Cerebellar cortex (tissue), 1 donor: ENCODE results near the gene ERAS.

Experiments used
- DNase-seq: peaks from one replicate; pipeline ENCODE4 v3.0.0-alpha.2; 2015; ENCODE audit warnings: low spot score

Gene ERAS

GRCh38 chrX:48826135-48826875, at the start of gene ERAS:
ERAS (plus strand) TSS chrX:48826513; CDS start chrX:48829124, 2,611 bp downstream.
- no peak for DNase-seq

GRCh38 chrX:48776818-48777439, 49.4 kb upstream of the ERAS start:
- DNase-seq, result no peak

GRCh38 chrX:48779399-48779798, 46.9 kb upstream of the ERAS start:
- DNase-seq, result no peak

GRCh38 chrX:48781705-48782104, 44.6 kb upstream of the ERAS start:
- DNase-seq, result no peak

GRCh38 chrX:48782216-48782615, 44.1 kb upstream of the ERAS start:
- no peak for DNase-seq

GRCh38 chrX:48782795-48783194, 43.5 kb upstream of the ERAS start:
- DNase-seq, result no peak

- no peak for DNase-seq
Observed at GRCh38 chrX:48784726-48785125, 41.6 kb upstream of the ERAS start.

- DNase-seq, result no peak
Observed at GRCh38 chrX:48785186-48785539, 41.1 kb upstream of the ERAS start.

- no peak for DNase-seq
Observed at GRCh38 chrX:48785540-48786214, 40.6 kb upstream of the ERAS start.

GRCh38 chrX:48786341-48786800, 39.9 kb upstream of the ERAS start, which contains the start of gene GATA1:
GATA1 (plus strand) TSS chrX:48786590; CDS start chrX:48791110, 4,520 bp downstream.
- no peak for DNase-seq

GRCh38 chrX:48786825-48787504, 39.3 kb upstream of the ERAS start:
- no peak for DNase-seq

- no peak for DNase-seq
Observed at GRCh38 chrX:48787505-48788443, 38.5 kb upstream of the ERAS start.

GRCh38 chrX:48789366-48790220, 36.7 kb upstream of the ERAS start:
- no peak for DNase-seq

GRCh38 chrX:48790477-48790876, 35.8 kb upstream of the ERAS start:
- no peak for DNase-seq

- DNase-seq, result no peak
Observed at GRCh38 chrX:48791063-48791820, 35.1 kb upstream of the ERAS start.

GRCh38 chrX:48792219-48792618, 34.1 kb upstream of the ERAS start:
- no peak for DNase-seq

GRCh38 chrX:48793935-48794334, 32.4 kb upstream of the ERAS start:
- no peak for DNase-seq

- DNase-seq, result no peak
Observed at GRCh38 chrX:48794340-48794910, 31.9 kb upstream of the ERAS start.

- no peak for DNase-seq
Observed at GRCh38 chrX:48794911-48795515, 31.3 kb upstream of the ERAS start.
